Stimulated activated CD4-positive, alpha-beta T cell treated with anti-CD3 and anti-CD28 coated beads, Interleukin-15, amount 100 ng/mL, for 48 hours (primary cell): ENCODE results near the gene INPP5A.
A peak's percentile ranks its signal among the peaks of the same experiment; 100 is the strongest.
"Not testable (repeated sequence)": the region's sequence is repeated elsewhere in the genome, so short reads cannot be mapped to it uniquely, and the experiment has no call there.

Experiments used
- DNase-seq, 2 donors: peaks; one replicate each; pipeline ENCODE4 v3.0.0-alpha.2; 2020; ENCODE audit warnings: low read depth in 2 of 2

The INPP5A gene

DNA sequence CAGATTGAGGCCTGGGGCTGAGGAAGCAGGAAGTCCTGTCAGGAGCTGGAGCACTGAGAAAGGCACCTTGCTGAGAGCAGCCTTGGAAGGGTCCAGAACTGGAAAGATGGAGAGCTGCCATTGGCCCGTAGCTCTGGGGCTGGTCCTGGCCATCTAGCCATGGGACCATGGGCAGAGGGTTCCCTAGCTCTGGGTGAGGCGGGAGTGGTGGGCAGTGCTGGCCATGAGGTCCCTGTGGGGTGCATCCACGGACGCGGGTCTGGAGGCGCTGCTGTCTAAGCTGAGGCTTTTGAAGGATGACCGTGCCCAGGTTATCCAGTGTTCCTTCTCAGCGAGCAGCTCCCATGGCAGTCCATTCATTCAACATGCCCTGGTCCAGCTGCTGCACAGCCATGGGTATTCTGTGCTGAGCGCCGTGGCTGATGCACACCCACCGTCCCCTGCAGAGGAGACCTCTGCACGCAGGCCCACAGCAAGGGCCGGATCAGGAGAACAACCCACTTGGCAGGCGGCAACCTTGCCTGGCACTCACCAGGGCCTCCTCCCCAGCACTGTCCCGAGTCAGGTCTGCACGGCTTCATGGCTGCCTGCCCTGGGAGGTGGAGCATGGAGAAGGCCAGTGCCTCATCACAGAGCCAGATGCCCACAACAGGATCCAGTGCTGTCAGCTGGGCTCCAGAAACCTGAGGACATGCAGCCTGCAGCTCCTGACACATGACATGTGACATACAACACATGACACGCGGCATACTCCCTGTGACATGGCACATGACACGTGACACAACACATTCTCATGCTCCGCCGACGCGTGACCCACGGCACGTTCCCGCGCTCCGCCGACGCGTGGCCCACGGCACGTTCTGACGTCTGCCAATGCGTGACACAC lies 121.9 kb downstream of the INPP5A start:
- no peak for DNase-seq

DNA sequence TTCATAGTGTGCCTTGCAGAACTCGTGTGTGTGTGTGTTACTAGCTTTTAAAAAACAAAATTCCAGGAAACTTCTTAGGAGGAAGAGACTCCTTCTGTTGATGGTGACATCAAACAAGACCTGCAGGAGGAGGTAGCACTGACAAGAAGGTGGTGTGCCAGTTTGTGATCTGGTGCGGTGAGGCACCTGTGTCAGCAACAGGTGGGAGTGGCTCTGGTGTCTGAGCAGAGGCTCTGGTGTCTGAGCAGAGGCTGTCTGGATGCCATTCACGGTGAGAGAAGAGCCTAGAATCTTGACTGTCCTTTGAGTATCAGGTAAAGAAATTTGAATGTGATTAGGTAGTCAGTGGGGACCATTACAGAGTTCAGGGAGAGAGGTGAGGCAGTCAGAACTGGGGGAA lies 122.8 kb downstream of the INPP5A start:
- no peak for DNase-seq

GRCh38 chr10:132662186-132662920 lies 124.8 kb downstream of the INPP5A start:
- DNase-seq = no peak

DNA sequence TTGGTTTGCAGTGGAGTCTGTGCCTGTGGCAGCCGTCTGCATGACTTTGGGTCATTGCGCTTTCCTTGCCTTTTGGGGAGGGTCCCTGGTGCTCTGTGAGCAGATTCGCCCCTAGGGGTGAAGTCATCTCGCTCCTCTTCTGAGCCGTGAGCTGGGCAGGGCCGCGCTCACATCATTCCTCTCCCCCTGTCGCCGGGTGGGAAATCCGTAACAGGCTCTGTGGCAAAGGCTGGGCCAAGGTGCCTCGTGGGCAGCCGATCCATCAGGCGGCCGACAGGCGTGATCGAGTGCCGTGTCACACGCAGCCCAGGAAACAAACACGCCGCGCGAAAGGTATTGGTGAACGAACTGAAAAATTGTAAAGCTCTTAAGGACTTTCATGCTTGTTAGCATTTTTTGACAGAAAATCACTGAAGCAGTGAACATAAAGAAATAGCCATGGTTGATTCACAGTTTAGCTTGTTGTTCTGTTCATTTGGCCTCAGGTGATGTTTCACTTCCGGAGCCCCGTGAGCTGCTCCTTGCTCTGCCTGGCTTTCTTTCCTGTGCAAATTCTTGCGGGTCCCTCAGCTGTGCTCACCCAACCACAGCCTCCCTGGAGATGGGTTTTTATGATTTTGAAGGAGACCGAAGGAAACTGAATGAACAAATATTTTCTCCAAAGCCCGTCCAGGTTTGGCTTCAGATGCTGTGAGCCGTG lies 126.2 kb downstream of the INPP5A start:
- no peak for DNase-seq

GRCh38 chr10:132664407-132664806 lies 126.8 kb downstream of the INPP5A start:
- no peak for DNase-seq

DNA sequence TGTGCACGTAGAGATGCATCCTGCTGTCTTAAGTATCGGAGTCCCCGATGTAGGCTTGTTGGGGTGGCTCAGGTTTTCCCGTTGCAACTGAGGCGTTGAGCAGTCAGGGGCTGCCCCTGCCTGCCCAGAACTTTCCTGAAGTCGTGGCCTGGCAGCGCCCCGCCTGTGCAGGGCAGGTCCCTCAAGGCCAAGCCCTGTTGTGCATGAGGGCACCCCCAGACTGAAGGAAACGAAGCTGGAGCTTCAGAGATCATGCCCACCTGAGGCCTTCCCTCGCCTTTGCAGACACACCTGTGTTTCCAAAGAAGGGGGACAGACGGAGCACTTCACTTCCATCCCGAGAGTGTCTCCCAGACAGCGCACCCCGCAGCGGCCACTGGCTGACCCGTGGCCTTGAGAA lies 127.3 kb downstream of the INPP5A start:
- no peak for DNase-seq

GRCh38 chr10:132665946-132666704 lies 128.5 kb downstream of the INPP5A start:
- DNase-seq = peak in 1 of 2 donors; percentile 17

- no peak for DNase-seq
These were observed 129.2 kb downstream of the INPP5A start for GRCh38 chr10:132666705-132667341.

DNA sequence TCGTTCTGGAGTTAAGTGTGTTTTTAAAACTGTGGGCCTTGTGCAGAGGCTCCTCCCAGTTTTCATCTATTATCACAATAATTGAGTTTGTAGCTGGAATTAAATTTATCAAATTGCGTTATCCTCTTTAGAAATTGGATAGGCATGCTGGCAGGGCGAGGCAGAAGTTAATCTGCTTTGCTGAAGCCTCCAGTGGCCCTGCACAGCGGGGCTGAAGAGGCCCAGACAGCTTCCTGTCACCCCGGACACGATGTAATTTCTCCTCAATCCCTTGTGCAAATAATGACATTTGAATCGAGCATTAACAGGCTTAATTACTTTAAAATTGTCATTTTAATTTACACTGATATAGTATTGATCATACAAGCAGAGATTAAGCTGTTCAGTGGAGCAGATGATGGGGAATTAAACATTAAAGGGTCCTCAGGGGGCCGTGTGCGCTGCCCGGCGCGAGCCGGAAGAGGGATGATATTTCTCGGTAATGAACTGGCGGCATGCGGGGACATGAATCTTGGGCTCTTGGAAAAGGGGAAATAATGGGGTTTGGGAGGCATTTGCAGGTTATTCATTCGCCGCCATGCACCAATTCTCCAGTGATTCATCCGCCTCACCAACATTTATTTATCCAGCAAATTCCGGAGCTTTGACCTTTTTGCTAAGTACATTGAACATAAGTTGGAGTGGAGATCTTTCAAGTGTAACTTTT lies 129.9 kb downstream of the INPP5A start:
- no peak for DNase-seq

GRCh38 chr10:132668048-132668394 lies 130.4 kb downstream of the INPP5A start:
- no peak for DNase-seq

- no peak for DNase-seq
These were observed 131.7 kb downstream of the INPP5A start for GRCh38 chr10:132669208-132669861.

GRCh38 chr10:132670546-132671227 lies 133.1 kb downstream of the INPP5A start:
- DNase-seq = no peak

DNA sequence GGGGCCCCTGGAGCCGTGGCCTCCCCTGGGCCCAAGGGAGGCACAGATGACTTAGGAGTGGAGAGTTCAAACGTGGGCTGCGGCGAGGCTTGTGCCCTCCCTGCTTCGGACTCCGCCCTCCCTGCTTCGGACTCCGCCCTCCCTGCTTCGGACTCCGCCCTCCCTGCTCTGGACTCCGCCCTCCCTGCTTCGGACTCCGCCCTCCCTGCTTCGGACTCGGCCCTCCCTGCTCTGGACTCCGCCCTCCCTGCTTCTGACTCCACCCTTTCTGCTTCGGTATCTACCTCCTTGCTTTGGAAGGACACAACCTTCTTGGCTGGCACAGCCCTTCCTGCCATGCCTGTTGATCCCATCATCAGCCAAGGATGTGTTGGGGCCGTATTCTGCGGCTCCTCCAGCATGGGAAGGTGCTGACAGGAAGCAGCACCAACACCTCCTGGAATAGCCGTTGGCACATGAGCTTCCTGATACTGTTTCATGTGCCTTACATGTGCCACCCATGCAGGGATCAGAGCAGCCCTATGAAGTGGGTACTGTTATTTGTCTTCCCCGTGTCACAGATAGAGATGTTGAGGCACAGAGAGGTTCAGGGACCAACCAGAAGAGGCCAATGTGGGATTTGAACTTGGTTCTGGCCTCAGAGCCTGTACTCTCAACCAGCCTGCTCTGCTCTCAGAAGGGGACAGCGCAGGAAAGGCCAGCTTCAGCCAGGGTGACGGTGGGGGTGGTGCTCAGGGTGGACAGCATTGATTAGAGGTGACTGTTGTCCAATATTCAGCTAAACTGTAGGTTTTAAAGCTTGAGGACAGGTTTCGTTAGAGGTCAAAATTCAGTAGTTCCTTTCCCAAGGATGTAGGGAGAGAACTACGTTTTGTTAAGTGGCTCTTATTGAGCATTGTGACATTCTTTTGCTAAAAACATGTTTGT lies 133.9 kb downstream of the INPP5A start:
- no peak for DNase-seq

GRCh38 chr10:132673746-132674145 lies 136.2 kb downstream of the INPP5A start:
- not testable (repeated sequence) for DNase-seq

GRCh38 chr10:132674311-132674710 lies 136.7 kb downstream of the INPP5A start:
- no peak for DNase-seq

- DNase-seq = no peak
These were observed 137.6 kb downstream of the INPP5A start for GRCh38 chr10:132675031-132675740.

GRCh38 chr10:132676193-132676891 lies 138.8 kb downstream of the INPP5A start:
- no peak for DNase-seq
